Parietal lobe (tissue), 2 donors: ENCODE measurements around the gene PDCD10. TPM values are rescaled to one million over a fixed set of nuclear protein-coding genes. Genes with fewer than 3 reads are reported as not detected.

Source experiments
- small RNA-seq: library from RNA; depleted of rRNA; stranded (forward); fragments of <200 nt; gene quantifications from one replicate; pipeline ENCODE3, GENCODE V24; 2014; ENCODE audit warnings: low replicate concordance
- total RNA-seq: library from RNA; depleted of rRNA; stranded (reverse); fragments of >200 nt; gene quantifications from one replicate; pipeline ENCODE4 v1.2.3, GENCODE V29; 2014

PDCD10 gene
- 70.7 TPM for total RNA-seq

DNA sequence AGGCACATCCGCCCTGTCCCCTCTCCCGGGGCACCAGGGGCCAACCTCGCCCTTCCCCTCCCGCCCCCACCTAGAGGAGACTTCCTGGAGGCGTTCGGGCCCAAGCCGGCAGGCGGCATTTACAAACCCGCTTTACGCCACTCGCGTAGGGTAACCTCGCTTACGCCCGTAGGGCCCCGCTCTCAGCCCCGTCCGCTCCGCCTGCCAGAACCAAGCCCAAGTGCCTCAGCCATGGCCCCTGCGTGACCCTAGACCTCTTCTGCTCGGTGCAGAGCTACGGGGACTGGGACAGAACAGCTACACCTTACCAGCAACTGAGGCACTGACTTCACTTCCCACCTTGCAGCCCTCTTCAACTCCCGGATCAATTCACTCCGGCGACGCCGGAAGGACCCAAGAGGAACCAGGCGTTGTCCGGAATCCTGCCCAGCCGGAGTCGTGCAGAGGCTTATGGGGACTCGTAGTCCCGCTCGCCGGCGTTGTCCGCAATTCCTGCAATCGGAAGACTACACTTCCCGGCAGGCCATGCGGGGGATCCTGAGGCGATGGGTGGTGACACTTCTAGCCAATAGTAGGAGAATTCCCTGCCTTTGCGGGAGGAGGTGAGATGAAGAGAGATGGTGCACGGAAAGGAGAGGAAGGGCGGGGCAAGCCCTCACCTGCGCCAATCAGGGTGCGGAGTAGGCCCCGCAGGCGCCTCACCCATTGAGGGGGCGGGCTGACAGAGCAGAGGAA lies at the start of gene PDCD10:
Gene PDCD10 (minus strand): TSS at position 395 of the 735 bp plus-strand sequence. CDS start 14,735 bp downstream, outside the sequence.

DNA sequence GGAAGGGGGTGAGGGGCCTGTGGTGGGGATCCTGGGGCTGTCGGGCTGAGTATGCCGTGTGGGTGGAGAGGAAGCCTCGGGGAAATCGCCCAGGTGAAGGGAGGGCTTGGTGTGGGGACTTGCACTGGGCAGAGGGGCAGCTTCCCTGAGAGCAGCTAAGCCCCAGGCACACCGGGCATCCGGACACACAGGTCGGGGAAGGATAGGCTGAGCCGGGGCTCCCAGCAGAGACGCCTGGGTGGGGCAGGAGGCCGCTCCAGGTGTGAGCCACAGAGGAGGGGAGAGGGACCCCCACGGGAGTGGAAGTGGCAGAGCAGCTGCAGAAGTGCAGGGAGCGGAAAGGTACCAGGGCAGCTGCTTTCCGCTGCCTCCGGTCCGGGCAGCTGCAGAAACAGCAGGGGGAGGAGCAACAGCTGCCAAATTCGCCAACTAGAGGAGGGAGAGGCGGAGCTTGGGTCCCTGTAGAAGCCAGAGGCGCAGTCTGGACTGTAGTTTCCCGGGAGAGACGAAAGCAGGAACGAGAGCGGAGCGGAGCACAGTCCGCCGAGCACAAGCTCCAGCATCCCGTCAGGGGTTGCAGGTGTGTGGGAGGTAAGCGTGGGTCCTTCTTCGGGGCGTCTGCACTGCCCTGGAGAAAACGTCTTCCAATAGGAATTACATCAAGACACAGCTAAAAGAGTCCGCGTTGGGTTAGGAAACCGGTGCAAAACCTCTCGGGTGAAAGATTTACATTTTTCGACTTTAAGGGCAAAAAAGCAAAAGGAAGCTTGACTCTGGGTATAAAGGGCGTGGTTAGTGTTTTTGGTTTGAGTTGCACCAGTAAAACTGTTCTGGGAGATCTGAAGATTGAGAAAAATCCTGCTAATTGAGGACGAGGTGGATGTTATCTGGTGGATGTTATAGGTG lies 794 bp upstream of the PDCD10 start, which contains the start of gene SERPINI1:
Gene SERPINI1 (plus strand): TSS at position 489 of the 906 bp plus-strand sequence. CDS start 53,408 bp downstream, outside the sequence.

GRCh38 chr3:167653760-167654159 lies 80.9 kb downstream of the PDCD10 start, which contains the start of gene WDR49:
Gene WDR49, minus strand, starts transcription at chr3:167653942. Its CDS starts 517 bp downstream, at chr3:167653425.

Small RNA genes within 50 kb of the gene (small RNA-seq; reads per million reads assigned to genes)
- gene HMGN1P8: not detected

Other genes with a start within 250 kb of the PDCD10 start
- gene WDR49, start 81.0 kb downstream of the PDCD10 start, total RNA-seq: 8.8 TPM
- gene SERPINI1, start 829 bp upstream of the PDCD10 start, total RNA-seq: 95.8 TPM